Endothelial cell of umbilical vein (primary cell): ENCODE measurements around the gene SARS1. TPM values are rescaled to one million over a fixed set of nuclear protein-coding genes. Genes with fewer than 3 reads are reported as not detected.

Experiments
- BruUV-seq: library from RNA; stranded (reverse); fragments of 400-500 nt; replicated peaks from 2 replicates; lab custom pipeline; 2021; lab: Mats Ljungman, UMichigan
- CTCF ChIA-PET: fragments of 300-600, 350-600 bp; sonication (Branson Sonifier 250); formaldehyde crosslinking; loops from one replicate; lab custom pipeline; 2021; ENCODE audit warnings: antibody characterized with exemption, inconsistent platforms; lab: Charles Lee
- POLR2A ChIA-PET: fragments of 300-600, 350-600 bp; sonication (Branson Sonifier 250); formaldehyde crosslinking; loops from one replicate; lab custom pipeline; 2021; ENCODE audit warnings: antibody characterized with exemption, inconsistent platforms; lab: Charles Lee
- DNase-seq: peaks from one replicate; pipeline ENCODE4 v3.0.0-alpha.2; 2011; ENCODE audit warnings: low read depth, low spot score
- FAIRE-seq: peaks from 2 replicates; lab custom pipeline; 2011; peaks lifted over from hg19 to GRCh38; lab: Jason Lieb, UNC
- H2AFZ ChIP-seq: 2 replicates; pipeline ENCODE4 v1.6.0; 2012; ENCODE audit warnings: low read depth, low read length, control low read depth, inconsistent platforms
- H3K27ac ChIP-seq: 2 replicates; pipeline ENCODE4 v1.5.1; 2011; ENCODE audit warnings: low read depth, mild to moderate bottlenecking, control low read depth, low read length, moderate library complexity; ENCODE audit not compliant: insufficient read depth
- H3K27me3 ChIP-seq, 2 experiments: 2 replicates each; pipeline versions ENCODE4 v1.6.0 to v1.6.1; 2011; ENCODE audit warnings: low read length in 2 of 2, mixed read lengths in 1 of 2; ENCODE audit not compliant: control insufficient read depth in 2 of 2, insufficient read depth in 2 of 2
- H3K36me3 ChIP-seq, 2 experiments: 2 replicates in 1 of 2; 3 replicates in 1 of 2; pipeline ENCODE4 v1.5.1; 2011; ENCODE audit warnings: low read length in 2 of 2, mild to moderate bottlenecking in 1 of 2, moderate library complexity in 1 of 2; ENCODE audit not compliant: control insufficient read depth in 2 of 2, insufficient read depth in 2 of 2; ENCODE audit errors: extremely low read depth in 1 of 2
- H3K4me1 ChIP-seq: 3 replicates; pipeline ENCODE4 v1.5.1; 2011; ENCODE audit warnings: mild to moderate bottlenecking, low read length; ENCODE audit not compliant: control insufficient read depth, insufficient read depth; ENCODE audit errors: extremely low read depth
- H3K4me2 ChIP-seq: 2 replicates; pipeline ENCODE4 v1.6.1; 2011; ENCODE audit warnings: low read length, control low read depth, mixed read lengths; ENCODE audit not compliant: insufficient read depth
- H3K4me3 ChIP-seq, 3 experiments: fragments of 200-600 bp in 1 of 3; sonication (generic), shearing (Covaris generic) in 1 of 3; replicated peaks in 1 of 3; 2 replicates each; pipeline ENCODE4 v1.5.1; 2011 to 2016; ENCODE audit warnings: control low read depth in 3 of 3, low read length in 3 of 3, mild to moderate bottlenecking in 2 of 3, inconsistent platforms in 1 of 3, low read depth in 1 of 3, moderate library complexity in 1 of 3; ENCODE audit not compliant: insufficient read depth in 1 of 3
- H3K79me2 ChIP-seq: 2 replicates; pipeline ENCODE4 v1.6.0; 2012; ENCODE audit warnings: low read length, inconsistent platforms; ENCODE audit not compliant: control insufficient read depth, insufficient read depth
- H3K9ac ChIP-seq: replicated peaks from 2 replicates; pipeline ENCODE3; 2011; ENCODE audit warnings: low read length, control low read depth; ENCODE audit not compliant: insufficient read depth; ENCODE audit errors: extremely low read depth
- H3K9me1 ChIP-seq: replicated peaks from 3 replicates; pipeline ENCODE4 v1.6.0; 2011; ENCODE audit warnings: mild to moderate bottlenecking, low read length; ENCODE audit not compliant: control insufficient read depth, insufficient read depth; ENCODE audit errors: extremely low read depth
- H3K9me3 ChIP-seq: replicated peaks from 2 replicates; pipeline ENCODE4 v1.5.1; 2012; ENCODE audit warnings: low read length, inconsistent platforms; ENCODE audit not compliant: control insufficient read depth, insufficient read depth
- H4K20me1 ChIP-seq: replicated peaks from 2 replicates; pipeline ENCODE3; 2011; ENCODE audit warnings: mild to moderate bottlenecking, low read length; ENCODE audit not compliant: control insufficient read depth, insufficient read depth; ENCODE audit errors: extremely low read depth
- CTCF ChIP-seq, 2 donors: IDR thresholded peaks; 1 replicate in 1 of 2; 2 replicates in 1 of 2; pipeline ENCODE4 v1.5.1; 2011; ENCODE audit warnings: low read length in 2 of 2, mild to moderate bottlenecking in 2 of 2, moderate library complexity in 2 of 2, control low read depth in 1 of 2, inconsistent platforms in 1 of 2, low read depth in 1 of 2; ENCODE audit not compliant: insufficient read depth in 1 of 2; ENCODE audit errors: extremely low read depth in 1 of 2
- EZH2 ChIP-seq: IDR thresholded peaks from 2 replicates; pipeline ENCODE4 v1.6.1; 2012; ENCODE audit warnings: borderline replicate concordance, low read depth, mild to moderate bottlenecking, moderate library complexity, low read length, inconsistent platforms; ENCODE audit not compliant: severe bottlenecking
- FOS ChIP-seq: IDR thresholded peaks from 2 replicates; pipeline ENCODE4 v1.6.1; 2011; ENCODE audit warnings: mild to moderate bottlenecking, low read length, moderate library complexity, borderline replicate concordance; ENCODE audit not compliant: insufficient read depth
- GATA2 ChIP-seq: IDR thresholded peaks from 2 replicates; pipeline ENCODE4 v1.7.0; 2011; ENCODE audit warnings: low read depth, mild to moderate bottlenecking, moderate library complexity, mixed read lengths, low read length; ENCODE audit not compliant: insufficient read length, insufficient read depth
- JUN ChIP-seq: IDR thresholded peaks from 2 replicates; pipeline ENCODE4 v1.6.1; 2011; ENCODE audit warnings: borderline replicate concordance, low read depth; ENCODE audit not compliant: insufficient read length, insufficient read depth
- MAX ChIP-seq: IDR thresholded peaks from 2 replicates; pipeline ENCODE4 v1.6.1; 2011; ENCODE audit not compliant: insufficient read depth, insufficient read length
- MYC ChIP-seq: IDR thresholded peaks from one replicate; pipeline ENCODE4 v1.6.1; 2011; ENCODE audit warnings: mild to moderate bottlenecking, low read depth, low read length
- POLR2A ChIP-seq: IDR thresholded peaks from 2 replicates; pipeline ENCODE4 v1.6.1; 2012; ENCODE audit warnings: low read depth, mild to moderate bottlenecking, control low read depth, low read length
- POLR2AphosphoS5 ChIP-seq: IDR thresholded peaks from 2 replicates; pipeline ENCODE4 v1.6.1; 2012; ENCODE audit warnings: low read depth, mild to moderate bottlenecking, control low read depth, low read length, moderate library complexity; ENCODE audit not compliant: insufficient read depth
- dilution Hi-C: fragments of 300-500 bp; cut with MboI; formaldehyde crosslinking; loops from one replicate; pipeline ENCODE4 v1.15.0; 2019; ENCODE audit warnings: low sequenced_read_pairs; ENCODE audit not compliant: extremely low pct_ligation_motif_present
- intact Hi-C: fragments of 100-400 bp; cut with micrococcal nuclease; formaldehyde crosslinking; loops from one replicate; pipeline ENCODE4 v1.10.0; 2022
- polyA plus RNA-seq, 4 experiments: library from polyadenylated mRNA; depleted of rRNA in 3 of 4; stranded (reverse) in 3 of 4; unstranded in 1 of 4; fragments of >200 nt; gene quantifications; 2 replicates each; pipeline versions ENCODE4 v1.2.1 to v1.2.3, GENCODE V29; 2011 to 2012; ENCODE audit warnings: missing spikeins in 1 of 4
- total RNA-seq: library from RNA; stranded (reverse); gene quantifications from 2 replicates; pipeline ENCODE4 v1.2.3, GENCODE V29; 2021

Gene SARS1
- total and polyA plus RNA-seq, 2 donors (not counting 3 experiments of a cell fraction or from before 2014, with no cell fraction given), result 110 to 178 TPM

GRCh38 chr1:109183058-109183738, 30.5 kb upstream of the SARS1 start:
- Histone ChIP-seq H3K4me2 (no peak overlapping the region), H3K79me2 (no peaks in the 10 kb centered on the region), H3K36me3 (no peaks in the 10 kb centered on the region), H3K9me3 (no peaks in the 10 kb centered on the region), H3K27ac (no peak overlapping the region), H3K27me3 (peaks cover 0 to 1% of the 10 kb centered on the region in 2 experiments), H4K20me1 (no peaks in the 10 kb centered on the region), H3K4me1 (no peaks in the 10 kb centered on the region), H2AFZ (no peak overlapping the region), H3K9ac (no peak overlapping the region), H3K4me3 (no peak overlapping the region), H3K9me1 (no peaks in the 10 kb centered on the region)
- ChIA-PET POLR2A (no interaction called here), CTCF (interaction anchor here (0.7 kb wide), 1 partner anchor 349 kb away, joined by 3 read pairs; no protein-coding TSS in a partner anchor)
- no TSS peak for BruUV-seq
- dilution Hi-C loops, result no loop called here
- intact Hi-C loops, result no loop called here
- no peak for TF ChIP-seq GATA2
- TF ChIP-seq MYC, result no peak
- no peak for TF ChIP-seq CTCF (IDR thresholded peaks at IDR 0.05; ENCODE audit: extremely low read depth in 1 of 2, insufficient read depth in 1 of 2, low read depth in 1 of 2, low read length in 2 of 2)
- TF ChIP-seq POLR2A, result no peak
- no peak for TF ChIP-seq MAX
- no peak for TF ChIP-seq FOS
- TF ChIP-seq POLR2AphosphoS5, result no peak
- TF ChIP-seq EZH2, result no peak
- no peak for TF ChIP-seq JUN
- DNase-seq, result no peak
- FAIRE-seq, result no peak
